HTR-8/SVneo (cell line): ENCODE results near the gene CBX1.
A peak's percentile ranks its signal among the peaks of the same experiment; 100 is the strongest.
"Not testable (repeated sequence)": the region's sequence is repeated elsewhere in the genome, so short reads cannot be mapped to it uniquely, and the experiment has no call there.

Experiments
- DNase-seq: peaks from one replicate; pipeline ENCODE4 v3.0.0; 2011; ENCODE audit warnings: low spot score, mixed read lengths; ENCODE audit not compliant: insufficient read length
- FAIRE-seq: peaks from 2 replicates; lab custom pipeline; 2011; peaks lifted over from hg19 to GRCh38; lab: Jason Lieb, UNC

CBX1 gene

GRCh38 chr17:48036693-48037035 is 64.6 kb downstream of the CBX1 start:
- DNase-seq (no peak), FAIRE-seq (peak; percentile 28)

- DNase-seq, FAIRE-seq: not testable (repeated sequence)
Observed at GRCh38 chr17:48034734-48035133, 66.5 kb downstream of the CBX1 start.

- FAIRE-seq (peak; percentile 38), DNase-seq (no peak)
Observed at GRCh38 chr17:48031966-48032365, 69.3 kb downstream of the CBX1 start.

GRCh38 chr17:48030531-48030930 is 70.7 kb downstream of the CBX1 start:
- no peak for DNase-seq
- FAIRE-seq, result no peak

- FAIRE-seq, result no peak
- no peak for DNase-seq
Observed at GRCh38 chr17:48028736-48029135, 72.5 kb downstream of the CBX1 start.

GRCh38 chr17:48027322-48027981 is 73.8 kb downstream of the CBX1 start:
- FAIRE-seq, result no peak
- no peak for DNase-seq

GRCh38 chr17:48026502-48027321 is 74.6 kb downstream of the CBX1 start:
- DNase-seq (peak; percentile 96), FAIRE-seq (peak; percentile 93)

GRCh38 chr17:48025904-48026501 is 75.3 kb downstream of the CBX1 start:
- DNase-seq (no peak), FAIRE-seq (no peak)

- DNase-seq (peak; percentile 99), FAIRE-seq (peak; percentile 99)
Observed at GRCh38 chr17:48025040-48025903, 76.0 kb downstream of the CBX1 start.

GRCh38 chr17:48024149-48025039 is 76.9 kb downstream of the CBX1 start:
- FAIRE-seq (no peak), DNase-seq (no peak)

- peak; percentile 64 for FAIRE-seq
Observed at GRCh38 chr17:48023400-48024148, 77.7 kb downstream of the CBX1 start.

GRCh38 chr17:48022901-48023300 is 78.4 kb downstream of the CBX1 start:
- no peak for DNase-seq
- no peak for FAIRE-seq

More at GRCh38 chr17:48023400-48024148, 77.7 kb downstream of the CBX1 start:
- peak; percentile 86 for DNase-seq

GRCh38 chr17:48021934-48022333 is 79.3 kb downstream of the CBX1 start:
- DNase-seq (no peak), FAIRE-seq (no peak)
